COLO668 (cell line): ENCODE data around the gene SYCP2.

Source experiments
- DNase-seq: peaks from one replicate; lab custom pipeline; 2025; ENCODE audit not compliant: unreplicated experiment; lab: John Stamatoyannopoulos, UW

SYCP2 gene

GRCh38 chr20:59839400-59839799 lies 94.0 kb downstream of the SYCP2 start:
- no peak for DNase-seq

GRCh38 chr20:59837623-59838394 lies 95.6 kb downstream of the SYCP2 start:
- no peak for DNase-seq

GRCh38 chr20:59836767-59837166 lies 96.7 kb downstream of the SYCP2 start:
- DNase-seq = peak; percentile 32

DNA sequence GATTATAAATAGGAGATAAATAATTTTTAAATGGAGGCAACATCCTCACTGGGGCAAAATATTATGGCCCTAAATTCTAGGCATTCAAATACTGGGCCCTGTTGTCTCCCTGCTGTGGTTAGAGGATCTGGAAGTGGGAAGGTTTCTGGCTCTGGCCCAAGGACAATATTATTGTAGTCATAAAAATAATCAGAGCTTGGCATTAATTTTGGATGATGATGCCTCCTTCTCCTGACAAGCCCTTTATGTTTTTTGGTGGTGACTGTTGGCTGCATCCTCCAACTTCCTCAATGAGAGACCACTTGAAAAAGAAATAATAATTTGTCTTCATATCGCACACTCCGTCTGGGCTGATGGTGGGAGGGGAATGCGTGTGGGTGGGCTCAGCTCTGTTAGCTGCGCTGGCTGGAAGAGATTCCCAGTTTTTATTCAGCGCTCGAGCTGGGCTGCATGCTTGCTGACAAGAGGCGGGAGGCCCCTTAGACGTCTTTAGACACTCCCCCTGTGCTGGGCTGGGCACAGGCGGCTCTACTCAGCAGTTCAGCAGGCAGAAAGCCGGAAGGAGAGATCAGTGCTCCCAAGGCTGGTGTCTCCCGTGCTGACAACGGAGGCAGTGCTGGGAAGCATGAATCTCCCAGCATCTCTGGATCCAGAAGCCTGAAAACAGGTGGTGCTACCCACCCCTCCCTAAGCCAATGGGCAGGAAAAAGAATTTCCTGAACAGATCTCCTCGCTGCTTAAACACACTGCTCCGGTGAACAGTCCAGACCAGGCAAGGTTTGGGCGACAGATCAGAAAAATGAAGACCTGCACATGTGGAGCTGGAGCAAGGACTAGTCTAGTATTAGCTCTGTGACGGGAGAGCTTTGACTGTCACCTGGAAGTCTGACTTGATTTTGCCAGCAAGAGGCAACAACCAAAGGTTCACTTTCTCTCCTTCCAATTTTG lies 97.7 kb downstream of the SYCP2 start:
- DNase-seq = peak; percentile 58

DNA sequence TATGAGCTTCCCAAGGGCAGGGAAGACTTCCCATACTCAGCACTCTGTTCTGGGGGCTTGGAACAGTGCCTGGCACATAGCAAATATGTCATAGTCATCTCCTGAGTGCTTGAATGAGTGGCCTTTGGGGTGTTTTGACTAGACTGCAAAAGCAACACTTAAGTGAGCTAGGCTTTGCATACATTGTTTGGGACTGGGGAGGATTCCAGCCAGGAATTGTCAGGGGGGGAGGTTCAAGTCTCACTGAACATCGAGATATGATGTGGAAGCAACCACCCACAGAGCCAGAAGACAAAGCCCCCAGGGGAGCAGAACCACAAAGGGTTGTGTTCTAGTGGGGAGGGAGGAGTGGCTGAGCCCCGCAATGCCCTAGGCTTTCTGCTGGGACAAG lies 98.4 kb downstream of the SYCP2 start:
- no peak for DNase-seq

DNA sequence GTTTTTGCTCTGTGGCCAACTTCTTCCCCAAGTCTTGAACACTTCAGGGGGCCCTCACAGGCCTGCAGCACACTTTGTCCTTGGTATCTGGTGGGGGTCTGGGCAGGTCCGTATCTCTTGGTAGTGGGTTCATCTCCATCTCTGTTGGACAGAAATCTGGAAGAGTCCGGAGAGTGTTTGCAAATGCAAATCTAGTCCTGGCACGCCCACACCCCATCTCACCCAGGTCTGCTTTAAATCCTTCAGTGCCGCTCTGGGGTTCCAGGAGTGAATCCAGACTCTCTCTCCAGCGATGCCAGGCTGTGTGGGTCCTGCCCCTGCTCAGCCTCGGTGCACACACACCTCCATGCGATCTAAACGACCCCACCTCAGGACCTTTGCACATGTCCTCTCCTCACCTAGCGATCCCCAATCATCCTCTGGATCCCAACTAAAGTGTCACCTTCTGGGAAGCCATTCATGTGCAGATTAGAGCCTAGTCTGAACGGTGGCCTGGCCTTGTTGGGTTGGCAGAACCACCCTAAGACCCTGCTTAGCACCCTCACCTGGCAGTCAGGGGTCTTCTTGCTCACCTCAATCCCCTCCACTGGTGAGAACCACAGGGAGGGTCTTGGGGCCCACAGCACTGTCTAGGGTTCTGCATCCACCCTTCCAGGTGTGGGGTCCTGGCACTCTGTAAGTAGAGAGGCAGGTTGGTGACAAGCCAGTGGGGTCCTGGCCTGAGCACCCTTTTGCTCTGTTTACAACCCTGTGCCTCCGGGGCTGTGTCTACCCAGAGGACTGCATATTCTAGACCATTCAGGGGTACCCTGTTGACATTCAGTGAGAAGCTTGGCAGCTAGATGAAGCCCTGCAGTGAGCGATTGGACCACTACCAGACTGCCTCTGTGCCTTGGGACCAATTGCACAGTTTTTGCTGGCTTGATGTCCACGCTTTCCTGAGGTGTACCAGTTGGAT lies 100.8 kb downstream of the SYCP2 start:
- no peak for DNase-seq

- peak; percentile 54 for DNase-seq
Measured at GRCh38 chr20:59831916-59832270, 101.5 kb downstream of the SYCP2 start.

GRCh38 chr20:59831024-59831915 lies 102.2 kb downstream of the SYCP2 start:
- DNase-seq = peak; percentile 87

DNA sequence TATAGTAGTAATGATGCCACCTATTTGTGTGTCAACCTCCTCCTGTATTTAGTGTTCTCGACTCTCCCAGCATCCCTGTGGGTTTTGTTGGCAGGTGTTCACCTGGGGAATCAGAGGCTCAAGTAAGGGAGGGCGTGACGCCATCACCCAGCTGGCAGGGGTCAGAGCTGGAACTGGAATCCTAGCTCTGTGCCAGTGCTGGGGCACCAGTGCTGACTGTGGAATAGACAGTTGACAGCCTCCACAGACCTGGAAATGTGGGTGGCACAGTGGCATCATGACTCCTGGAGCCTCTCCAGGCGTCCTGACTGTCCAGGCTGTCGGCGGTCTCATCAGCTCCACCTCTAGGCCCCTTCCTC lies 102.8 kb downstream of the SYCP2 start:
- peak; percentile 91 for DNase-seq

DNA sequence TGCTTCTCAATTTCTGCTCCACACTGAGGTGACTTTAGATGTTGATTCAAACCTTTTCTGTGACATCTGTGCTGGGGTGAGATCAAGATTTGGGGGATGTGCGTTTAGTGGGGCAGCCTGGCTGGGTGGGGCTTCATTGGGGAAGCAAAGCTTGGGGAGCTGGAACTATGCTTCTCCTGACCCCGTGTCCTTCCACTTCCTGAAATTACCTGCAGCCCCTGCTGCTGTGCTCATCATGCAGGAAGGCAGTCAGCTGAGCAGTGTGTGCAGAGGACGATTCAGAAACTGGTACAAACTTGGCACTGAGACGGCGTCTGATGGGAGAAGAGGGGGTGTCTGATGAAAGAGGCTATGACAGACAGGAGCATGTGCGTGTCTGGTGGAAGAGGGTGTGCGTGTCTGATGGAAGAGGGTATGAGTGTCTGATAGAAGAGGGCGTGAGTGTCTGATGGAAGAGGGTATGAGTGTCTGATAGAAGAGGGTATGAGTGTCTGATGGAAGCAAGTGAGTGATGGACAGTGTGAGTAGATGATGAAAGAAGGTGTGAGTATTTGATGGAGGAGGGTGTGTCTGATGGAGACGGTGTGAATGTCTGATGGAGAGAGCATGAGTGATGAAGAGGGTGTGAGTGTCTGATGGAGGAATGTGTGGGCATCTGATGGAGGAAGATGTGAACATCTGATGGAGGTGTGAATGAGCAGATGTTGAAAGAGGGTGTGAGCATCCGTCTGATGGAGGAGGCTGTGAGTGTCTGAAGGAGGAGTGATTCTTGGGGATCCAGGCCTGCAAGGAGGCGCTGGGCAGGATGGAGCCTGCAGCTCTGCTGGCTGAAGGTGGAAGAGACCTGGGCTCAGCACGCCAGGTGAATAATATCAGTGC lies 103.4 kb downstream of the SYCP2 start:
- no peak for DNase-seq

- DNase-seq = no peak
Measured at GRCh38 chr20:59829054-59829785, 104.2 kb downstream of the SYCP2 start.

DNA sequence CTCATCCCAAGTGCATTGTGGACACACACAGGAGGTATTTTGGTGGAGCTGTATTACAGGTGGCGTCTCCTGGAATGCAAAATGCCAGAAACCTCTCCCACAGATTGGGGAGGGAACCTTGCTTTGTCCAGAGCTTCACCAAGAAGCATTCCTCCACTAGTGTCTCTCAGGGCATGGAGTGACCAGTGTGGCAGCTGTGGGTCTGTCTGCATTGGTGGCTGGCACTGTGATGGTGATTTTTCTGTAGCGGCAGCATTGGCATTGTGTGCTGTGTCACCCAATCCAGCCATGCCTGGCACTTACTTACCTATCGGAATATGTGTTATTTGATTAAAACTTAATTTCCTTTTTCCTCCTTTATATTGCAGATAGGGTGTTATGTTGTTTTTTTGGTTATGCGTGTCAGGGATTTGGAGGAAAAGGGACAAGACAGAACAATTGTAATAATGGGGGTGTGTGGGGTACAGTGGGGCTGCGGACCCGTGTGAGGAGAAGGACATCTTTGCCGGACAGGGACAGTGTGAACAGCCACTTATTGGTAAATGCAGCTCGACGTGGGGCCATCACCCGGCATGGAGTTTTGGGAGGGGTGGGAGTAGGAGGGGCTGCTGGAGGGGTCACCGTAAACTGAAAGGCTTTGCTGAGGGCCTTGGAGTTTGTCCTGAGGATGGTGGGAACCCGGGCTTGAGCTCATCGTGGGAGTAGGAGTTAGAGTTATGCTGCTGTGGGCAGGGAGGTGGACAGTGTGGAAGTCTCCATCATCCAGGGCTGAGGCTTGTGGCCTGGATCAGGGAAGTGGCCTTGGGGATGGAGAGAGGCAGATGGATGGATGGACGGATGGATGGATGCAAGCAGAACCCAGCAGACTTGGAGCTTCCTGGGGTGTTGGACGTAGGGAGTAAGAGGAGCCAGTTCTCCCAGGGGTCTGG lies 105.0 kb downstream of the SYCP2 start:
- DNase-seq = no peak

DNA sequence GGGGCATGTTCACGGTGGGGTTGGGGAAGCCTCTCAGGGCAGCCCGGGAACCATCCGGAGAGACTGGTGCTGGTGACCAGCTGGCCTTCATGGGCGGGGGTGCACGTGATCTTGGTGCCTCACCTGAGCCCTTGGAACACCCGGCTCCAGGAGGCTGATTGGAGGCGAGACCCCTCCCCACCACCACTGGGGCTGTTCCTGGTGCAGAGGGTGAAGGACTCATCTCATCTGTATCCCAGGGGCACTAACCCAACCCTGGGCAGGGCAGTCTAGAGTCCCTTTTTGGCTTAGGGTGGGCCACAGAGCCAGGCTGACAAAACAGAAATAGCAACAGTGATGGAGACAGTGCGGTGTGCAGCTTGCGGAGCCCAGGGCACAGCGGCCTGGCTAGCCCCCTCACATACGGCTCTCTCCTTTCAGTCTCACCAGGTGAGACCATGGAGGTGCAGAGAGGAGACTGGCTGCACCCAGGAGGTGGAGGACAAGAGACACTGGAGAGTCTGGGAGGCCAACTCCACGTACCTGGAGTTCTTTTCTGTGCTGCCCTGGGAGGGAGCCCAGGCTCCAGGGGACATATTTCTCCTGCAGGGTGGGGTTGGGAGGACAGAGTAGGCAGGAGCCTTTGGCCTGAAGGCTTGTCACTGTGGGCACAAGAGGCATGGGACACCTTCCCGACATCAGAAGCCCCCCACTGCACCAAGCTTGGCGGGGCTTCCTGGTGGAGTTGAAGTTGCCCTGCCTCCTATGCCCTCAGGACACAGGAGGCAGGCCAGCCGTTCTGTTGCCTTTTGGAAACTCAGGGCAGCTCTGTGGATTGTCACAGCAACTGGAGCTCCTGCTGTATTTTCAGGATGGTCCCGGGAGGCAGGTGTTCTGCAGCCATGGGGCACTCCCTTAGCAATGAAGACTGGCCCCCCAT lies 106.0 kb downstream of the SYCP2 start:
- DNase-seq = no peak

DNA sequence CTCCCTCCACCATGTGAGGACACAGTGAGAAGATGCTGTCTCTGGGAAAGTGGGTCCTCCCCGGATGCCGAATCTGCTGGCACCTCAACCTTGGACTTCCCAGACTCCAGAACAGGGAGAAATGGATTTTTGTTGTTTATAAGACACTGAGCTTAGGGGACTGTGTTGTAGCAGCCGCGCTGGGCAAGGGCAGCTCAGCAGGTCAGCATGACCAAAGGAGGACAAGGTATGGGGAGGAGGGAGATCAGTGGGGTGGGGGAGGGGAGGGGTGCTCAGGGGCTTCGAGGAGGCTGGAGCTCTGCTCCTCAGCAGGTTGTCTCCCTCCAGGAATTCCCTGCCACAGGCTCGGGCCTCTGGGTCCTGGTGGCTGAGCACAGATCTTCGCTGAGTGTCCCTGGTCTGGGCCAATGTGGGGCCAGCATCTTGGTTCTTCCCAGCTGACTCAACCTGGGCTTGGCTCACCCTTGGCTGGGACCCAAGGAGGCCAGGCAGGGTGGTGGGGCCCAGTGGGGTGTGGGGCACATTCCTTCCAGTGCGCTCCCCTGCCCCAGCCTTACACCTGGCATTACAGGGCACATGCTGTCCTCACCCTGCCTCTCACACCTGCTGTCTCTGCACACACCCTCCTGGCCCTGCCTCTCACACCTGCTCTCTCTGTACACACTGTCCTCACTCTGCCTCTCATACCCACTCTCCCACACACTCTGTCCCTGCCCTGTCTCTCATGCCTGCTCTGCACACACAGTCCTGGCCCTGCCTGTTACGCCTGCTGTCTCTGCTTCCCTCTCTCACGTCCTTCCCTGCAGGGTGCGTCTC lies 107.3 kb downstream of the SYCP2 start:
- DNase-seq = peak; percentile 94

DNA sequence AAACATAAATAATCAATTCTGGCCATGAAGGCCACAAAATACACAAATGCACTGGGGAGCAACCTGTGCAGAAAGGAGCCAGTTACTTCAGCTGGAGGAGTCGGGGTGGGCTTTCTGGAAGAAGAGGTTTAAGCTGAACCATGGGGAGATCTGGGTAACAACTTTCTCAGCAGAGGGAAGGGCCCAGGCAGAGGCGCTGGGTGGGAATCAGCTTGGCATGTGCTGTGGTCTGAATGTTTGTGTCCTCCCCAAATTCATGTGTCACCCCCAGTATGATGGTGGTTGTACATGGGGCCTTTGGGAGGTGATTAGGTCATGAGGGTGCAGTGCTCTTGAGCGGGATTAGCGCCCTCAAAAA lies 107.9 kb downstream of the SYCP2 start:
- no peak for DNase-seq
